IPS DF 6.9 (cell line): ENCODE results near the gene COG1.
"Not testable (repeated sequence)": the region's sequence is repeated elsewhere in the genome, so short reads cannot be mapped to it uniquely, and the experiment has no call there.

Source experiments
- DNase-seq: peaks from one replicate; pipeline ENCODE4 v3.0.0-alpha.2; 2013; ENCODE audit warnings: low read depth, low spot score
- H3K27ac ChIP-seq: one replicate; pipeline ENCODE4 v1.5.1; 2013; ENCODE audit warnings: low read length, control low read depth
- H3K27me3 ChIP-seq: 2 replicates; pipeline ENCODE4 v1.6.1; 2013; ENCODE audit warnings: mild to moderate bottlenecking, low read length; ENCODE audit not compliant: control insufficient read depth, insufficient read depth
- H3K36me3 ChIP-seq: 2 replicates; pipeline ENCODE4 v1.6.1; 2013; ENCODE audit warnings: low read length; ENCODE audit not compliant: control insufficient read depth, insufficient read depth
- H3K4me1 ChIP-seq: 2 replicates; pipeline ENCODE4 v1.6.1; 2013; ENCODE audit warnings: low read length; ENCODE audit not compliant: control insufficient read depth, insufficient read depth
- H3K4me3 ChIP-seq: 2 replicates; pipeline ENCODE4 v1.5.1; 2013; ENCODE audit warnings: mild to moderate bottlenecking, low read length
- H3K9me3 ChIP-seq: 2 replicates; pipeline ENCODE4 v1.6.1; 2013; ENCODE audit warnings: low read length, inconsistent platforms; ENCODE audit not compliant: control insufficient read depth, insufficient read depth
- WGBS: extraction: QIAGEN DNeasy Blood & Tissue Kit; methylation state at CpG from one replicate; pipeline ENCODE4 v1.1.7; 2013; ENCODE audit warnings: mixed read lengths, missing lambda C conversion rate; ENCODE audit not compliant: insufficient read length, insufficient coverage; 5-methylcytosine and 5-hydroxymethylcytosine counted together

COG1 gene

GRCh38 chr17:73192894-73193701 lies at the start of gene COG1:
TSS of gene COG1 (plus strand) at chr17:73193055. CDS start at chr17:73193070, 15 bp downstream.
- Histone ChIP-seq H3K36me3 (no peaks in the 10 kb centered on the region), H3K4me1 (no peaks in the 10 kb centered on the region), H3K27me3 (no peaks in the 10 kb centered on the region), H3K4me3 (peak within 1 kb of the TSS; percentile 97), H3K9me3 (no peaks in the 10 kb centered on the region), H3K27ac (no peak within 1 kb of the TSS)
- DNase-seq, result no peak
- no CpG with 5 or more reads among the region's 84 CpGs for WGBS

GRCh38 chr17:73144209-73144608 lies 48.6 kb upstream of the COG1 start:
- not testable (repeated sequence) for H3K27me3 ChIP-seq, DNase-seq, H3K4me3 ChIP-seq, H3K4me1 ChIP-seq, H3K9me3 ChIP-seq, H3K27ac ChIP-seq, H3K36me3 ChIP-seq
- WGBS, result no CpG with 5 or more reads among the region's 3 CpGs

GRCh38 chr17:73145641-73146040 lies 47.2 kb upstream of the COG1 start:
- no peaks in the 10 kb centered on the region; the same call in 1 of the 2 replicates for H3K9me3 ChIP-seq
- H3K36me3 ChIP-seq, result no peaks in the 10 kb centered on the region
- H3K4me1 ChIP-seq, result no peaks in the 10 kb centered on the region
- DNase-seq, result no peak
- H3K4me3 ChIP-seq, result no peak overlapping the region
- WGBS, result no CpG with 5 or more reads among the region's 2 CpGs
- H3K27ac ChIP-seq, result no peak overlapping the region
- no peaks in the 10 kb centered on the region for H3K27me3 ChIP-seq

- H3K9me3 ChIP-seq, H3K27me3 ChIP-seq, H3K36me3 ChIP-seq, DNase-seq, H3K4me1 ChIP-seq, H3K27ac ChIP-seq, H3K4me3 ChIP-seq: not testable (repeated sequence)
- WGBS, result 100% methylated on average over 1 of the region's 11 CpGs
These were observed 45.1 kb upstream of the COG1 start for GRCh38 chr17:73147791-73148190.

- H3K9me3 ChIP-seq, result no peaks in the 10 kb centered on the region; the same call in 1 of the 2 replicates
- DNase-seq, result no peak
- H3K27ac ChIP-seq, result no peak overlapping the region
- WGBS, result no CpG with 5 or more reads among the region's 6 CpGs
- no peak overlapping the region for H3K4me3 ChIP-seq
- H3K4me1 ChIP-seq, result no peaks in the 10 kb centered on the region
- H3K27me3 ChIP-seq, result no peaks in the 10 kb centered on the region
- no peaks in the 10 kb centered on the region for H3K36me3 ChIP-seq
These were observed 44.1 kb upstream of the COG1 start for GRCh38 chr17:73148540-73149334.

- not testable (repeated sequence) for H3K36me3 ChIP-seq, H3K9me3 ChIP-seq, DNase-seq, H3K4me3 ChIP-seq, H3K27me3 ChIP-seq, H3K4me1 ChIP-seq, H3K27ac ChIP-seq
- WGBS, result no CpG with 5 or more reads among the region's 14 CpGs
These were observed 42.1 kb upstream of the COG1 start for GRCh38 chr17:73150622-73151300.

GRCh38 chr17:73151916-73152632 lies 40.8 kb upstream of the COG1 start:
- WGBS, result no CpG with 5 or more reads among the region's 9 CpGs
- no peaks in the 10 kb centered on the region for H3K36me3 ChIP-seq
- no peaks in the 10 kb centered on the region for H3K27me3 ChIP-seq
- no peaks in the 10 kb centered on the region for H3K9me3 ChIP-seq
- peaks cover 2% of the 10 kb centered on the region; the same call in 1 of the 2 replicates for H3K4me1 ChIP-seq
- no peak overlapping the region for H3K27ac ChIP-seq
- no peak overlapping the region for H3K4me3 ChIP-seq
- DNase-seq, result no peak

GRCh38 chr17:73155410-73156165 lies 37.3 kb upstream of the COG1 start:
- no peak for DNase-seq
- no peak overlapping the region for H3K4me3 ChIP-seq
- H3K36me3 ChIP-seq, result no peaks in the 10 kb centered on the region
- no peaks in the 10 kb centered on the region for H3K27me3 ChIP-seq
- WGBS, result no CpG with 5 or more reads among the region's 15 CpGs
- H3K9me3 ChIP-seq, result no peaks in the 10 kb centered on the region
- peaks cover 2% of the 10 kb centered on the region; the same call in 1 of the 2 replicates for H3K4me1 ChIP-seq
- no peak overlapping the region for H3K27ac ChIP-seq

GRCh38 chr17:73156166-73156840 lies 36.6 kb upstream of the COG1 start:
- Histone ChIP-seq H3K9me3 (no peaks in the 10 kb centered on the region), H3K4me1 (peaks cover 2% of the 10 kb centered on the region; the same call in 1 of the 2 replicates), H3K4me3 (no peak overlapping the region), H3K36me3 (no peaks in the 10 kb centered on the region), H3K27me3 (no peaks in the 10 kb centered on the region), H3K27ac (no peak overlapping the region)
- WGBS, result no CpG with 5 or more reads among the region's 22 CpGs
- no peak for DNase-seq
